Islet precursor cell (in vitro differentiated cells): ENCODE data around the gene OBSCN.

Experiments
- DNase-seq: peaks from one replicate; pipeline ENCODE4 v3.0.0-alpha.2; 2018

OBSCN gene

GRCh38 chr1:228293816-228294500, 86.1 kb downstream of the OBSCN start:
- no peak for DNase-seq

GRCh38 chr1:228294717-228295116, 86.9 kb downstream of the OBSCN start:
- DNase-seq = no peak

GRCh38 chr1:228295201-228295600, 87.4 kb downstream of the OBSCN start:
- DNase-seq = no peak

GRCh38 chr1:228295981-228296380, 88.1 kb downstream of the OBSCN start:
- no peak for DNase-seq

GRCh38 chr1:228297242-228297641, 89.4 kb downstream of the OBSCN start:
- DNase-seq = no peak

- DNase-seq = no peak
These were observed 90.0 kb downstream of the OBSCN start for GRCh38 chr1:228297822-228298221.

GRCh38 chr1:228298471-228298870, 90.6 kb downstream of the OBSCN start:
- no peak for DNase-seq

- no peak for DNase-seq
These were observed 91.4 kb downstream of the OBSCN start for GRCh38 chr1:228299211-228299610.

- DNase-seq = no peak
These were observed 92.1 kb downstream of the OBSCN start for GRCh38 chr1:228299901-228300300.

GRCh38 chr1:228302086-228302485, 94.2 kb downstream of the OBSCN start:
- DNase-seq = no peak

- DNase-seq = no peak
These were observed 95.8 kb downstream of the OBSCN start for GRCh38 chr1:228303596-228303995.

- DNase-seq = peak; percentile 32
These were observed 96.4 kb downstream of the OBSCN start for GRCh38 chr1:228304225-228304624.

GRCh38 chr1:228304766-228305395, 97.0 kb downstream of the OBSCN start:
- peak; percentile 38 for DNase-seq

GRCh38 chr1:228305721-228306152, 97.9 kb downstream of the OBSCN start:
- peak; percentile 32 for DNase-seq

GRCh38 chr1:228306275-228307217, 98.7 kb downstream of the OBSCN start:
- peak; percentile 49 for DNase-seq

GRCh38 chr1:228307218-228308023, 99.6 kb downstream of the OBSCN start:
- DNase-seq = peak; percentile 44

GRCh38 chr1:228308085-228308601, 100.3 kb downstream of the OBSCN start:
- DNase-seq = peak; percentile 41

GRCh38 chr1:228308628-228309325, 100.9 kb downstream of the OBSCN start:
- peak; percentile 35 for DNase-seq

- no peak for DNase-seq
These were observed 101.7 kb downstream of the OBSCN start for GRCh38 chr1:228309326-228310067.

- DNase-seq = no peak
These were observed 102.4 kb downstream of the OBSCN start for GRCh38 chr1:228310162-228310792.
